PC-3 (cell line): ENCODE measurements around the gene PRKAR1B. TPM values are rescaled to one million over a fixed set of nuclear protein-coding genes. Genes with fewer than 3 reads are reported as not detected.

Experiments
- ATAC-seq: fragments of 200-7000 bp; cut with Tn5 transposase; 2 replicates; pipeline ENCODE4 v1.9.1; 2020; ENCODE audit warnings: mild to moderate bottlenecking, moderate library complexity
- BruUV-seq: library from RNA; stranded (reverse); fragments of 400-500 nt; replicated peaks from 2 replicates; lab custom pipeline; 2021; lab: Mats Ljungman, UMichigan
- CTCF ChIA-PET: fragments of 300-600 bp; sonication (Branson Sonifier 250); formaldehyde crosslinking; loops from one replicate; lab custom pipeline; 2022; ENCODE audit warnings: antibody characterized with exemption; lab: Charles Lee
- POLR2A ChIA-PET: fragments of 300-600 bp; sonication (Branson Sonifier 250); formaldehyde crosslinking; loops from one replicate; lab custom pipeline; 2022; ENCODE audit warnings: antibody characterized with exemption; ENCODE audit not compliant: unreplicated experiment; lab: Charles Lee
- DNase-seq: peaks from one replicate; pipeline ENCODE4 v3.0.0-alpha.2; 2015
- H2AFZ ChIP-seq: fragments of 300-600 bp; sonication (generic); 2 replicates; pipeline ENCODE4 v1.6.0; 2016; ENCODE audit warnings: antibody characterized with exemption, low read length
- H3F3A ChIP-seq: fragments of 300-600 bp; sonication (generic); one replicate; pipeline ENCODE4 v1.6.0; 2017; ENCODE audit warnings: antibody characterized with exemption, low read length, control low read depth, mild to moderate bottlenecking; ENCODE audit not compliant: unreplicated experiment
- H3K27ac ChIP-seq: fragments of 300-600 bp; sonication (generic); 2 replicates; pipeline ENCODE4 v1.5.1; 2016; ENCODE audit warnings: mild to moderate bottlenecking, low read length
- H3K27me3 ChIP-seq: fragments of 300-600 bp; sonication (generic); 2 replicates; pipeline ENCODE4 v1.6.1; 2016; ENCODE audit warnings: low read length, mixed read lengths
- H3K36me3 ChIP-seq: fragments of 300-600 bp; sonication (generic); 2 replicates; pipeline ENCODE4 v1.6.1; 2016; ENCODE audit warnings: low read depth, mixed run types, low read length, mixed read lengths
- H3K4me1 ChIP-seq: fragments of 300-600 bp; sonication (generic); 2 replicates; pipeline ENCODE4 v1.5.1; 2016; ENCODE audit warnings: low read length; ENCODE audit not compliant: insufficient read depth
- H3K4me2 ChIP-seq: fragments of 300-600 bp; sonication (generic); 2 replicates; pipeline ENCODE4 v1.6.0; 2016; ENCODE audit warnings: low read length
- H3K4me3 ChIP-seq: fragments of 300-600 bp; sonication (generic); 2 replicates; pipeline ENCODE4 v1.5.1; 2016; ENCODE audit warnings: mild to moderate bottlenecking, low read length, mixed read lengths
- H3K79me2 ChIP-seq: fragments of 300-600 bp; sonication (generic); 2 replicates; pipeline ENCODE4 v1.6.1; 2017; ENCODE audit warnings: low read length, mixed read lengths
- H3K9ac ChIP-seq: fragments of 300-600 bp; sonication (generic); 2 replicates; pipeline ENCODE4 v1.6.0; 2016; ENCODE audit warnings: mild to moderate bottlenecking, low read length
- H3K9me2 ChIP-seq: fragments of 300-600 bp; sonication (generic); replicated peaks from 2 replicates; pipeline ENCODE4 v1.6.1; 2016; ENCODE audit warnings: mixed run types, low read length, mixed read lengths
- H3K9me3 ChIP-seq: fragments of 300-600 bp; sonication (generic); 2 replicates; pipeline ENCODE4 v1.6.1; 2016; ENCODE audit warnings: low read length, mixed read lengths
- H4K20me1 ChIP-seq: fragments of 300-600 bp; sonication (generic); 2 replicates; pipeline ENCODE4 v1.6.1; 2016; ENCODE audit warnings: low read length, mixed read lengths
- CTCF ChIP-seq: fragments of 300-600 bp; sonication (generic); conservative IDR thresholded peaks from 2 replicates; pipeline ENCODE4 v1.5.1; 2017; ENCODE audit warnings: antibody characterized with exemption, low read depth, mild to moderate bottlenecking, low read length
- EZH2 ChIP-seq: fragments of 300-600 bp; sonication (generic); IDR thresholded peaks from one replicate; pipeline ENCODE4 v1.6.1; 2017; ENCODE audit warnings: antibody characterized with exemption, mild to moderate bottlenecking, low read length; ENCODE audit not compliant: unreplicated experiment
- EZH2phosphoT487 ChIP-seq: fragments of 300-600 bp; sonication (generic); IDR thresholded peaks from 2 replicates; pipeline ENCODE4 v1.6.1; 2018; ENCODE audit warnings: mild to moderate bottlenecking, antibody characterized with exemption, low read length, borderline replicate concordance
- intact Hi-C: fragments of 100-400 bp; cut with micrococcal nuclease; formaldehyde crosslinking; loops from 2 replicates; pipeline ENCODE4 v1.9.0; 2023
- total RNA-seq: library from RNA; depleted of rRNA; stranded (reverse); fragments of >200 nt; gene quantifications from 2 replicates; pipeline ENCODE4 v1.2.3, GENCODE V29; 2014

The PRKAR1B gene
- total RNA-seq, 1 experiment from 2014 or later, result 15.6 TPM

DNA sequence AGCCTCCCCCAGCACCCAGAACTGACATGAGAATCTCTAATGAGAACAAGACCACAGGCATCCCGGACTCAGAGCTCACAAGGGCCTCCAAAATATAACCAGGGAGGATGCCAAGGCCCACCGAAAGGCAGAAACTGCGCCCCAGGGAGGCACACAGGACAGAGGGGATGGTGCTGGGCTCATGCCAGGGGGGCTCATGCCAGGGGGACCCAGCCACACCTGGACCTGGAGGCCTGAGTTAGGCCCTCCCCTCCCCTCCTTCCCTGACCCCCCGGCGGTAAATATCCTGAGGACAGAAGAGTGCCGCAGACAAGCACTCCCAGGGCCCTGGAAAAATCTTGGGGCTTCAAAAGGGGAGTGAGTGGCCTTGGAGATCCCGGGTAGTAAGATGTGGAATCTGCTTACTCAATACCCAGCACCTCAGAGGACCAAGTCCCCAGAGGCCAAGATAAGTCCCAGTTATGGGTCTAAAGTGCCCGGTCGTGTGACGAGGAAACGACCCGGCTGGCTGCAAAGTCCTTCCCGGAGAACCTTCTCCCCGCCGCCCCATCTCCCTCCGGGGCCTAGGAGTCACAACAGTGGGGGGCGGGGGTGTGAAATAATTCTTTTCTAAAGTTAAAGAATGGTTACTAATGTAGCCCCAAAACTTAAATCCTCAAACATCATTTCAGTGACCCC, 219.3 kb downstream of the PRKAR1B start:
- no peaks in the 10 kb centered on the region for H3F3A ChIP-seq
- no peak overlapping the region for H3K9ac ChIP-seq
- no TSS peak for BruUV-seq
- no peaks in the 10 kb centered on the region for H3K27me3 ChIP-seq
- TF ChIP-seq EZH2phosphoT487, result no peak
- TF ChIP-seq EZH2, result no peak
- no peak for TF ChIP-seq CTCF
- H3K4me3 ChIP-seq, result no peak overlapping the region
- intact Hi-C loops, result no loop called here
- CTCF ChIA-PET, result no interaction called here
- no peaks in the 10 kb centered on the region for H3K9me2 ChIP-seq
- no peaks in the 10 kb centered on the region; the same call in 1 of the 2 replicates for H3K36me3 ChIP-seq
- POLR2A ChIA-PET, result no interaction called here
- no peaks in the 10 kb centered on the region for H3K79me2 ChIP-seq
- H3K4me1 ChIP-seq, result no peaks in the 10 kb centered on the region
- no peak for ATAC-seq
- H3K9me3 ChIP-seq, result no peaks in the 10 kb centered on the region
- no peak overlapping the region for H3K4me2 ChIP-seq
- H3K27ac ChIP-seq, result no peak overlapping the region
- no peaks in the 10 kb centered on the region for H4K20me1 ChIP-seq
- no peak for DNase-seq
- H2AFZ ChIP-seq, result no peak overlapping the region

- no peaks in the 10 kb centered on the region for H3F3A ChIP-seq
- BruUV-seq, result no TSS peak
- H3K79me2 ChIP-seq, result no peaks in the 10 kb centered on the region
- H3K9ac ChIP-seq, result no peak overlapping the region
- ATAC-seq (no peak), DNase-seq (no peak)
- H3K4me3 ChIP-seq, result no peak overlapping the region
- no peak overlapping the region for H2AFZ ChIP-seq
- no peak for TF ChIP-seq CTCF
- TF ChIP-seq EZH2phosphoT487, result no peak
- TF ChIP-seq EZH2, result no peak
- ChIA-PET POLR2A (no interaction called here), CTCF (no interaction called here)
- H3K9me3 ChIP-seq, result no peaks in the 10 kb centered on the region
- H3K36me3 ChIP-seq, result no peaks in the 10 kb centered on the region; the same call in 1 of the 2 replicates
- intact Hi-C loops, result no loop called here
- H3K4me2 ChIP-seq, result no peak overlapping the region
- H4K20me1 ChIP-seq, result no peaks in the 10 kb centered on the region
- no peaks in the 10 kb centered on the region for H3K9me2 ChIP-seq
- H3K4me1 ChIP-seq, result no peaks in the 10 kb centered on the region
- no peak overlapping the region for H3K27ac ChIP-seq
- no peaks in the 10 kb centered on the region for H3K27me3 ChIP-seq
Measured at GRCh38 chr7:506921-507622, 220.0 kb downstream of the PRKAR1B start.

DNA sequence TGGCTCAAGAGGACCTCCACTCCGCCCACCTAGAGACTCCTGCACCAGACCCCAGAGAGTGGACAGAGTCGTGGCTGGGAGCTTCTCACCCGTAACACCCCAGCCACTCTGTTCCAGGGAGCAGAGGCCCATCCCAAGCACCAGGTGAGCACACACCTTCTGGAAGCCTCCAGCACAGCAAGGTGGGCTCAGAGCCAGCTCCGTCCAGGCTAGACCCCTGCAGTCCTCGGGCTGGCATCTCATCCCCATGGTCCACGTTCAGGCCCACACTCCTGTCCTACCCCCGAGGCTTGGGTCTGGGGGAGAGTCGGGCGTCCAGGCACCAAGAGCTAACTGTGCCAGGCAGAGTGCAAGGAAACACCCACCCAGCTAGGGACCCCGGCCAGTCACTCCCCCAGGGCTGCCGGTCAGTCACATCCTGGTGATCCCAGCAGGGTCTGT, 220.7 kb downstream of the PRKAR1B start:
- H3K4me1 ChIP-seq, result no peaks in the 10 kb centered on the region
- TF ChIP-seq CTCF (no peak), EZH2phosphoT487 (no peak), EZH2 (no peak)
- no peaks in the 10 kb centered on the region; the same call in 1 of the 2 replicates for H3K36me3 ChIP-seq
- ChIA-PET CTCF (no interaction called here), POLR2A (no interaction called here)
- H2AFZ ChIP-seq, result no peak overlapping the region
- no peak overlapping the region for H3K4me2 ChIP-seq
- H3K9me2 ChIP-seq, result no peaks in the 10 kb centered on the region
- BruUV-seq, result no TSS peak
- DNase-seq, result no peak
- no peaks in the 10 kb centered on the region for H4K20me1 ChIP-seq
- no peak overlapping the region for H3K9ac ChIP-seq
- no peaks in the 10 kb centered on the region for H3F3A ChIP-seq
- no peaks in the 10 kb centered on the region for H3K27me3 ChIP-seq
- no peaks in the 10 kb centered on the region for H3K79me2 ChIP-seq
- H3K9me3 ChIP-seq, result no peaks in the 10 kb centered on the region
- intact Hi-C loops, result no loop called here
- H3K27ac ChIP-seq, result no peak overlapping the region
- no peak overlapping the region for H3K4me3 ChIP-seq
- ATAC-seq, result no peak
